ENCODE measurements around the gene GPR158.
A peak's percentile ranks its signal among the peaks of the same experiment; 100 is the strongest.

The GPR158 gene

DNA sequence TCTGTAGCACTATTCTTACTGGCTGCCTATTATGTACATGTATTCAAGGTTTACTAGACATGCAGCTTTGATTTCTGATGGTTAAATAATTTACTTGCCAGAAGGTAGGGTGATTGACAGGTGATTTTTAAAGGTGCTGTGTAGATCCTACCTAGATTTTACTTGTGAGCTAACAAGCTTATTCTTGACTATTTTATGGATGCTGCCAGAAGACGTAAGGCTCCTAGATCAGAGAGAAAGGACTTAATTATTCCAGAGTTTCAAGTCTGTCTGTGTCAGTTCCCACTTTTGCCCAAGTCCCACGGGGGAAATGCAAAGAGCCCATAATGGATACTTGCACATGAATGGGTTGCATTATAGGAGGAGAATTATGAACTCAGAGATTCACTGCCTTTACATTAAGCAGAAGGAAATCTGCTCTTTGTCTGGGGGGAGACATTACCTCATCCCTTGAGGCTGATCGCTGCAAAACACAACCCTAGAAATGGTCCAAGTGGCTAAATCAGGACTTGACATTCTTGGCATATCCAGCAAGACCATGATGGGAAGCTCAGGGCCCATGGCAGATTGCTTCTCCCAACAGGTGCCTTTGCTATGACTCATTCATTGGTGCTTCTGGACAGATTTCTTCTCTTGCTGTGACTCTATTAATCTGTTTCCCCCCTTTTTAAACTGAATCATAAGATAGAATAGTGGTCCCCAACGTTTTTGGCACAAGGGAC is 32.1 kb downstream of the GPR158 start:
- DNase-seq (ENCODE audit: low read depth), result no peak

DNA sequence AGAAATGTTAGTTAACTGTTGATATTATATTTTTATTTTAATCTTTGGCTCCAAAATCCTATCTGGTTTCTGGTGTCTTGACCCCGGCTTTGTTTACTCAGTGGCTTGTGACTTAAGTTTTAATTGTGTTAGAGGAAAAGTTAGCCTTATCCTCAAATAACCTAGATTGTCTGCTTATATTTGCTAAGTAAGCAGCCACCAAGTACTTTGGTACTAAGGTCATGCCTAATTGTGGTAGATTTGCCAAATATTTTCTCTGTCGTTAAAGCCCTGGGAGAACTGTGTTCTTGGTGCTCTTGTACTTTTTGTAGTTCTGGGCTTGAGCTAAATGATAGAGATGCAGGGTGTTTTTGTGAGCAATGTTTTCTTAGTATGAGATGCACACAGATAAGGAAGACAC is 34.8 kb downstream of the GPR158 start:
- no peak for DNase-seq (ENCODE audit: low read depth)

DNA sequence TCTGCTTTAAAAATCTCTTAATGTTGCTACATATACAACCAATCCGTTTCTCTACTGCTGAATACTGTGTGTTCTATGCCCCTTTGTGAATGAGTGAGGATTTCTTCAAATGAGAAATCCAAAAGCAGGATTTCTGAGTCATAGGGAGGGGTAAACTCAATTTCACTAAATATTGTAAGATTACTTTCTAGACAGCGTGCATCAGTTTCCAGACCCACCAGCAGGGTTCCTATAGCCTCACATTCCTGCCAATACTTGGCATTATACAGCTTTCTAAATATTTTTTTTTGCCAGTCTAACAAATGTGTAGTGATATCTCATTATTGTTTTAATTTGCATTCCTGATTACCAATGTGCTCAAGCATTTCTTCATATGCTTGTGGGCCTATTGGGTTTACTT is 35.5 kb downstream of the GPR158 start:
- no peak for DNase-seq (ENCODE audit: low read depth)

DNA sequence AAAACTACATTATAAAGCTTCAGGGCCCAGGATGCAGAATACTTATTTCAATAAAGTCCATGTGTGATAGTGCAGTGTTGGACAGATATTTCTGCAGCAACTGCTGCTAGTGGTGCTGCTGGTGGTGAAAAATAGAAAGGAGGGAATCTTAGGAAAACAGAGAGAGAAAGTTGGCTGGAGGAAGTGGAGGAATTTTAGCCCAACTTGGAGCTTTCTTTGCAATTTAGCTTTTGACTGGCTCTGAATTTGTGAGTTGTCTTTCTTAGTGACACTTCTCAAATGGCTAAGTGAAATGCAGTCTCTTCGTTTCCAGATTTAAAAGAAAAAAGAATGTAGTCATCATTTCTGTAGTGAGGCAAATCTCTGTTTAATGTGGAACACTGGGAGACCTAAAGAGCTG is 45.4 kb downstream of the GPR158 start:
- no peak for DNase-seq (ENCODE audit: low read depth)

DNA sequence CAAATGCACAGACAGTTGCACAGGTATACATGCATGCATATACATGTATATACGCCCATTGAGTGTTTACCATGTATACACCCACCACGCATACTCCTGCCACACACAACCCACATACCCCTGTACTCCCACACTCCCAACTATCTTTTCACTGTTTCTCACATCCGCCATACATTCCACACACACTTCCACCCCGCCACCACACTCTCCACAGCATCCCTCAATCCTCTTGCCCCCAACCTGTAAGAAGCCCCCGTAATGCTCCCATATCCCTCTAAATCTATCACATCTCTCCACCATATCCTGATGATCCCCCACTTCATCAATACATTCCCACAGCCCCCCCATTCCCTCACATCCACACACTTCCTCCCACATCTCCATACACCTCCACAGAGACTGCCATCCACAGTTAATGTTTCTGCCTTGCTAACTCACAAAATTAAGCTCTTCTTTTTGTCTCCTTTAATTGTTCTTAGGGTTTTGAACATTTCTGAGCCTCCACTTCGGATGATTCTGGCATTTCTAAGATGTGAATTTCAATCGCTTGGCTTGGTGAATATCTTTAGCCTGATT is 47.4 kb downstream of the GPR158 start:
- no peak for DNase-seq (ENCODE audit: low read depth)

DNA sequence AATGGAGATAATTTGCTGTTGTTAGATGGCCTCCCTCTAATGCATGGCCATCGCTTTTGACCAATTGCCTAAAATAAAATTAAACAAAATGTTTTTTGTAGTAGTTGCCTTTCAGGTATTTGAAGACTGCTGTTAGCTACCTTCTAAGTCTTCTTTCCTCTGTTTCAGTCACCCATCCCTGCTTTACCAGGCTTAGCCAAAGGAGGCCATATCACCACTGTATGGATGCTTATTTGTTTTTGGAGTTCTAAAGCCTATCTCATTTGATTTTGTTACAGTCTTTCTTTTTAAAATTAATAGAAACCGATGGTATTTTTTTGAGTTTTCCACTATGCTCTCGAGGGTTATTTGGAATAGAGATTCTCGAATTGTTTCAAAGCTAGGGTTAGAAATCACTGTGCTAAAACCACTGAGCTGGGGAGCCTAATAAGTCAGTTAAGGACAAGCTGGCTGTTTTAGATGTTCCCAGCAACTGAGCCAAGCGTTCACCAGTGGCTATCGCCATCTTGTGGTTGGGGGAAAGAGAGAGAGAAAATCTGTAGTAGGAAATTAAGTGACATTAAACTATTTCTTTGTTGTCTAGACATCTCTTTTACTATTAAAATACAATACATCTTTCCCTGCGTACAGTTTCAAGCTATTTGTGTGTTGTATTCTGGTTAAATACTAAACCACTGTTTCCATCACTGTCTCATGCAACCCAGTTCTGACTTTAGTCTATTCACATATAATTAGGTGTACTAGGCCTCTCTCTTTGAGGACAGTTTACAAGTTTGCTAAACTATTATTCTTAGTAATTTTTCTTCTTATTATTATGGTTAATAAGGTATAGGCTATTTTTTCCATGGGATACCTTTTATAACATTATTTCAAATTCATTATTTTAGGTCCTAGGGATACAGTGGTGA is 52.2 kb downstream of the GPR158 start:
- no peak for DNase-seq (ENCODE audit: low read depth)

DNA sequence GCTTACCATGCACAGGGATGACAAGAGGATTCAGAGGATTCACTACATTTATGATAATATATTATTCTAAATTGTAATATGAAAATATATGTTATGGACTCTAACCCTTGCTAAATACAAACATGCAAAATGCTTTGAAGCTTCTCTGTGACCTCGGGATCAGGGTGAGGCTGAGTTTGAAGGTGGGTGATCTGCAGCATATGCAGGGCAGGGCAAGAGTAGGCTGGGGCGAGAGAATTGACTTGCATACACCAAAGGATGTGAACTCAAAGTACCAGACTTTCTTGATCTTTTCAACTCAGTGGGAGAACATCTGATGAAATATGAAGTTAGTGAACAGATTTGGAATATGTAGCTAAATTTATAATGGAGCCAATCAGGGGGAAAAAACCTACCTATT is 57.0 kb downstream of the GPR158 start:
- no peak for DNase-seq (ENCODE audit: low read depth)

DNA sequence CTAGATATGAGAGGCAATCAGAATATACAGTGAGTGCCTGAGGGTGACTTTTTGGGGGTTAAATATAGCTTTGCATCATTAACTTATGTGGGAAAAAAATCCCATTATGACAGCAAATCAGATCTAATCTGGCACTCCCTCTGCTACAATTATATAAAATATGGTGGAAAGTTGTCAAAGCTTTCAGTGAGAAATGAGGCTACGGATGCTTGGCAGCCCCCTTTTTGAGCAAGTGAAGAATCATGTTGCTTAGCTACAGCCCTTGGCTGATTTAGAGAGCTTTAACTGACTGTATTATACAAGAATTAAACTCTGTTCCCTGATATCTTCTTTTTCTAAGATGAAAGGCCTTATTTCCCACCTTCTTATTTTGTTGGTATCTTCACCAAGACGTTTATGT is 57.4 kb downstream of the GPR158 start:
- DNase-seq (ENCODE audit: low read depth), result no peak

DNA sequence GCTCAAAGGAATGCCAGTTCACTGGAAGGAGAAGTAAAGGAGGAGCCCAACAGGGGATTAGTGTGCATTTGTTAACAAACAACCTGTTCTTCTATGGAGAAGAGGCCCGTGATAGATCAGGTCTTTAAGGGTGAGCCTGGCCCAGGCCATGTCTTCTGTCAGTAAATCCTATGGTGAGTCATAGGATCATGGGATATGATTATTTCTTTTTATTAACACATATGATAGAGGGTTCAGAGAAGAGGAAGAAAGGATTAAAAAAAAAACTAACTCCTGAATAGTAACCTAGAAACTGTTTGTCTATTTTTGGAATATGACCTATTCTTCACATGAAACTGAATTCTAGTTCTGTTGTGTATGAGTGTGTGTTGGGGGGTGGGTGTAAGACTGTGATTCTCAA is 70.4 kb downstream of the GPR158 start:
- no peak for DNase-seq (ENCODE audit: low read depth)

DNA sequence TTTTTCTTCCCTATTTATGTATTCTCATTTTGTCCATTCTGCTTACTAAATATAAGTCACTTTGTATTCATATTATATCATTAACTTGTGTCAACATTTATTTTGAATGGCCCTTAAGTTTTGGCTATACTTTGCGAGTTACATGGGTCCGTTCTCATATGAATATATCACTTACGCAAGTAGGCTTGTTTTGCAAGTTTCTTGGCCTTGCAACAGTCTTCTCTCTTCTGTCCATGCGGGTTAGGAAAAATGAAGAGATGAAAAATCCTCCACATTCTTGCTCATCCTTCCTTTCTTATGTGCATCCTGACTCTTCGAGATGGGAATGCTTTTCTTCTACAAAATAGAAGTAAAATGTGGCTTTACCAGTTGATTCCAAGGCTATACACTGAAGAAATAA is 82.8 kb downstream of the GPR158 start:
- no peak for DNase-seq (ENCODE audit: low read depth)

DNA sequence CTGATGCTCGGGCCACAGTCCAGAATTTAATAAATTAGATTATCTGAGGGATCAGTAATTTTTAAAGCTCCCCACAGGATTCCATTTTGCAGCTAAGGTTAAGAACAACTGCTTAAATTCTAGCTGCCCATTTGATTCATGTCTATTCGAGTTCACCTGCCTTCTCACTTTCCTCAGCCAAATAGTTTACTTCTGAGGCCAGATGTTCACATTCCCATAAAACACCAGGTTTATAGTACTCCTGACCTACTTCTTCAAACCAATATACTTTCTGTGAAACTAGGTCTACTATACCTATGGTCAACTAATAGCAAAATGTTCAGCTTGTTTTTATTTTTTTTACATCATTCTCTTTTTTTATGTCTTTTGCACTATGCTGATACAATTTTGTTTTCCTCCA is 86.3 kb downstream of the GPR158 start:
- no peak for DNase-seq (ENCODE audit: low read depth)

DNA sequence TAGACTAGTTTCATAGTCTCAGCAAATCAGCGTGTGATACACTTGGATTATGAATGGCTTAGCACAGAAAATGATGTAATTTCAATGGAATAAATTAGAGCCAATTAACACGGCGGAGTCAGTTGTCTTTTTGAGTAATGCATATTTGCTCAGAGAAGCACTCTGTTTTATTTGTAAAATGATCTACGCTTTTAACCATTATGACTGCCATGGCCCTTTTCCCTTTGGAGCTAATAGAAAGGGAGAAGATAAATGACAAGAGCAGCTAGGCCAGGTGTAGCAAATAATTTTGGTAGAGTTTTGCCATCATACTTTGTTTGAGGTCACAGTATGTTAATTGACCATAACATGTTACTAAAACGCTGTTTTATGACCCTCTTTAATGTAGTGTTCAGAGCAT is 86.8 kb downstream of the GPR158 start:
- DNase-seq (ENCODE audit: low read depth), result no peak

DNA sequence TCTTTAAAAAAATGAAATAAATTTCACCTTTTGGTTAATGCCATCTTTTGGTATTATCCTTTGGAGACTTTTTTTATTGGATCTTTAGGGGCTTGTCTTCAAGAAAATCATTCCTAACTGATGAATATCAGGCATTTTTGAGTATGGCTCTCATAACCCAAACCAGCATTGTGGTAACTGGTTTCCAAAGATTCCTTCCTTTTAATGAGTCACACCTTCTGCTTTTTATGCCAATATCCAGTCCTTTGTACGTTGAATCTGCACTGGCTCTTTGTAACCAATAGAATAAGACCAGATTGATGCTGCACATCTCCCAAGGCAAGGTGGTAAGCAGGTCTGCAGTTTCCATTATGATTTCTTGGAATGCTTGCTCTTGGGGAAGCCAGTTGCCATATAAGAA is 89.1 kb downstream of the GPR158 start:
- DNase-seq (ENCODE audit: low read depth), result peak; percentile 2

DNA sequence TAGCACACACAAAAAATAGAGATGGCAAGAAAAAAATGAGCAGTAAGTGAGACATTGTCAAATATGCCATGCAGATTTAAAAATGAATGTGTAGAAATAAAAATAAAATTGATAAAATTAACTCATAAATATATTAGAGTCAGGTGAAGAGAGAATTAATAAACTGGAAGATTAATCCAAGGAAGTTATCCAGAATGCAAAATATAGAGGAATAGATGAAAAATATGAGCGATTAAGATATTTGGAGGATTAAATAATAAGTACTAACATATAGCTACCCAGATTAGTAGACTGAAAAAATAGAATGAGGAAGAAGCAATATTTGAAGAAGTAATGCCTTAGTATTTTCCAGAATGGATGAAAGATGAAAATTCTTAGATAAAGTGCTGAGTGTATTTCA is 103.4 kb downstream of the GPR158 start:
- DNase-seq (ENCODE audit: low read depth), result no peak

DNA sequence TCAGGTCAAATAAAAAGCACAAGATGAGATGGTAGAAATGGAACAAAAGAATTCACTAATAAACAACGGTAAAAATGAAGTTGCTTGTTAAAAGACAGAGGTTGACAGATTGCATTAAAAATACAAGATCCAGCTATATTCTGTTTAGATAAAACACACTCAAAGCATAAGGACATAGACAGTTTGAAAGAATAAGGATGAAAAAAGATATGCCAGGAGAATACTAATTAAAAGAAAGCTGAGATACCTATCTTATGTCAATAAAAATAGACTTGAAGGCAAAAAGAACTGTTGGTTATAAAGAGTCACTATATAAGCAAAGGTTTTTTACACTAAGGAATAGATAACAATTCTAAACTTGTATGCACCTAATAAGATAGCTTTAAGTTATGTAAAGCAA is 105.3 kb downstream of the GPR158 start:
- DNase-seq (ENCODE audit: low read depth), result no peak

DNA sequence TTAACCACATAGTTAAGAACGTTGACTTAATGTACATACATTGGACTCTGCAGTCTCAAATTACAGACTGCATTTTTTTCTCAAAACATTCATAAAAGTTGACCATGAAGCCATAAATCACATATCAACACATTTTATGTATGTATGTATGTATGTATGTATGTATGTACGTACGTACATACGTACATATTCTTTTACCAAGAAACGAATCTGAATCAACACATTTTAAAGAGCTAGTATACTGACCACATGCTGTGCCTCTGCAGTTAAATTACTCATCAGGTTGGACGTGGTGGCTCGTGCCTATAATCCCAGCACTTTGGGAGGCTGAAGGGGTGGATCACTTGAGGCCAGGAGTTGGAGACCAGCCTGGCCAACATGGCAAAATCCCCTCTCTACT is 105.8 kb downstream of the GPR158 start:
- no peak for DNase-seq (ENCODE audit: low read depth)

DNA sequence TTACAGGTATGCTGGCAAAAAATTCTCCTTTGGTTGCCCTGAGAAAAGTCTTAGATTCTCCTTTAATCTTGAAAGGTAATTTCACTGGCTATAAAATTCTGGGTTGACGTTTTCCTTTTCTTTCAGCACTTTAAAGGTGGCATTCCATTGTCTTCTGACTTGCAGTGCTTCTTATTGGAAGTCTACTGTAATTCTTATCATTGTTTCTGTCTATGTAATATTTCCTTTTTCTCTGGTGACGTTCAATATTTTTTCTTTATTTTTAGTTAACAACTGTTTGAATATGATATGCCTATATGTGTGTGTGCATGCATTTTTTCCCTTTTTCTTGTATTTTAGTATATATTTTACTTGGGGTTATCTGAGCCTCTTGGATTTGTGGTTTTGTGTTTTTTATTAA is 111.0 kb downstream of the GPR158 start:
- no peak for DNase-seq (ENCODE audit: low read depth)

DNA sequence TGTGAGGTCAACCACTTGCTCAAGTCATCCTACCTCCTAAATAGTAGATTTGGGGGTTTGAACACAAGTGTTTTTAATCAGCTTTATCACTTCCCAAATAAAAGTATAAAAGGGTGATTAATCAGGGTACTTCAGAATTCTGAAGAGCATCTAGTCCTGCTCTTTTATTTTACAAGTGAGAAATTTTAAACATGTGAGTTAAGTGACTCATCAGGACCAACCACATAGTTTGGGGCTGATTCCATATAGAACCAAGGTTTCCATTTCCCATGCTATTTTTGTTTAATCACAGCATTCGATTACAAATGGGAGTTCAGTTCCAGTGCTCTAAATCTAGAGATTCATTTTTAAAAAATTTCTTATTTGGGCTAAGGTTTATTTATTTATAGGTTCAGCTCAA is 113.4 kb downstream of the GPR158 start:
- DNase-seq (ENCODE audit: low read depth), result no peak

DNA sequence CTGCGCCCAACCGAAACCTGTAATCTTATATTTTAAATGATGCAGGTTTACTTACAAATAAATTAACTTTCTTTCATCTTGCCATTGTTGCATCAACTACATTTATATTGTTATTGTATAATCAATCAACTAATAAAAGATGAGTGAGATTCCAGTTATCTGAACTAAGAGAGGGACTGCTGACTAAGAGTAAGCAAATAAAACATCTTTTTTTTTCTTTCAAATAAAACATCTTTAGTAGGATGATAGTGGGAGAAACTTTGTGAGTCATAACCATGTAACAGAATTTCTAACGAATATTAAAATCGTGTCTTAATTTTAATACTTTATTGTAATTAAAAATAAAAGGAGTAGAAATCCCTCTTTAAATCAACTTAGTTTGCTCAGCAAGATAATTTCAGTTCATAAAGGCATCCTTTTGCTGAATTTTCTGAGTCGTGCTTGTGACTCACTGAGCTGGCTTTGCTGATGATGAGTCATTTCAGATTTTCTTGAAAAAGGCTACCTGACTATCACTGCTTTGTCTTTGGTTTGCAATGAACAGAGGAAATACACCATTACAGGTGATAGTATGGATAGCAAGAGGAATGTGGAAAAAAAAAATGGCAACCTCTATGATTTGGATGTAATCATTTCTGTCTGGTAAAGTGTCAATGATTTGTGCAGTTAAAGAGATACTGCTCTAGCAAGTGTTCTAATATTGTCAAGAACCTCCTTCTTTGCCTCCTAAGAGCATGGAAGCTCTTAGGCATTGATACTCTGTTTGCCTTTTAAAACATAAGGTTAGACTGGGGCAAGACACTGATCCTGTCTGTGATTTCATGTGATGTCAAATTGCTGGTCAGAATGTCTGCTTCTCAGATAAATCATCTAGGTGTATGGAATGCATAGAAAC is 119.5 kb downstream of the GPR158 start:
- DNase-seq (ENCODE audit: low read depth), result peak; percentile 30

DNA sequence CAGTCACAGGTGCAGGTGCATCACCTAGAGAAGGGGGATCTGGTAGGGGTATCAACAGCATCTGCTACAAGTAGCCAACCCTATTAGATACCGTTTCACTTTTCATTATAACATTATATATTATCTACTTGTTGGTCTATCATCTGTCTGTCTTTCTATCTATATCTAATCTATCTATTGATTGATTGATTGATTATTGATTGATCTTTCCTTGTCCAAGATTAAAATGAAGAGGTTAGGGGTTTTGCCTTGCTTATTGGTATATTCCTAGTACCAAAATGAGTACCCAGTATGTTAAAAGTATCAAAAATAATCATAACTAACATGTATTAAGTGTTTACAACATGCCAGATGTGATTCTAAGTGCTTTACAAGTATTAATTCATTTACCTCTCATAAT is 121.5 kb downstream of the GPR158 start:
- no peak for DNase-seq (ENCODE audit: low read depth)

DNA sequence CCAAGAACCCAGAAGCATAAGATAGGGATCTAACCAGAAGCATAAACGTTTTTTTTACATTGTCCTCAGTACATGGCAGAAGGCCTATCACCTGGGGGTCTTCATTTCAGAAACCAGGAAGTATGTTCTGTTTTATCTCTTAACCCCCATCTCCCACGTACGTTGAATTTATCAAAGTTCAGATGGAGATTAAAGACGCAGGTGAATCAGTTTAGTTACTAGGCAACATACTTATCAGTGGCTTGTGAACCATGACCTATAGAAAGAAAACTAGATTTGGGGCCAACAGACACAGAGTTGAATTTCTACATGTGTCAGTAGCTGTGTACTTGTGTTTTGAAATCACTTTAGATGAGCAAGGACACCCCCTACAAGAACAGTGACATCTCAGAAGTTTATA is 122.7 kb downstream of the GPR158 start:
- no peak for DNase-seq (ENCODE audit: low read depth)

DNA sequence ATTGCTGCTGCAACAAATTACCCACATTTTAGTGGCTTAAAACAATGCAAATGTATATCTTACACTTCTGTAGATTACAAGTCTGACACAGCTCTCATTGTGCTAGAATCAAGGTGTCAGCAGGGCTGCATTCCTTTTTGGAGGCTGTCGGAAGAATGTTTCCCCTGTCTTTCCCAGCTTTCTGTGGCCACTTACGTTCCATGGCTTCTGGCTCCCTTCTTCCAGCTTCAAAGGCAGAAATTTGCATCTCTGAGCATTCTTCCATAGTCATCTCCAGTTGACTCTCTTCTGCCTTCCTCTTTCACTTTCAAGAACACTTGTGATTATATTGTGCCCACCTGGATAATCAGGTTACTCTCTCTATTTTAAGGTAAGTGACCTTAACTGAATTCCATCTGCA is 125.3 kb downstream of the GPR158 start:
- DNase-seq (ENCODE audit: low read depth), result no peak
